GM23338 (cell line): ENCODE results near the gene TMPRSS15. TPM values are rescaled to one million over a fixed set of nuclear protein-coding genes. Genes with fewer than 3 reads are reported as not detected.

Experiments
- ATAC-seq: fragments of 200-7000 bp; cut with Tn5 transposase; 3 replicates; pipeline ENCODE4 v1.9.1; 2020
- DNase-seq: peaks from one replicate; pipeline ENCODE4 v3.0.0-alpha.2; 2015; ENCODE audit warnings: low spot score
- H2AFZ ChIP-seq: fragments of 200-600 bp; sonication (generic); 2 replicates; pipeline ENCODE4 v1.8.0; 2016; ENCODE audit warnings: antibody characterized with exemption, mild to moderate bottlenecking, moderate library complexity
- H3F3A ChIP-seq: fragments of 200-600 bp; sonication (generic); replicated peaks from 2 replicates; pipeline ENCODE4 v1.8.0; 2017; ENCODE audit warnings: antibody characterized with exemption, mixed run types, low read depth
- H3K27ac ChIP-seq: fragments of 200-600 bp; sonication (generic); 2 replicates; pipeline ENCODE4 v1.6.1; 2016; ENCODE audit warnings: low read depth
- H3K27me3 ChIP-seq: fragments of 200-600 bp; sonication (generic); 2 replicates; pipeline ENCODE4 v1.8.0; 2016; ENCODE audit warnings: mild to moderate bottlenecking, mixed run types, moderate library complexity; ENCODE audit not compliant: insufficient read depth
- H3K36me3 ChIP-seq: fragments of 200-600 bp; sonication (generic); 2 replicates; pipeline ENCODE4 v1.8.0; 2016; ENCODE audit warnings: mild to moderate bottlenecking; ENCODE audit not compliant: insufficient read depth
- H3K4me1 ChIP-seq: fragments of 200-600 bp; sonication (generic); 2 replicates; pipeline ENCODE4 v1.8.0; 2016; ENCODE audit warnings: mild to moderate bottlenecking, moderate library complexity; ENCODE audit not compliant: insufficient read depth
- H3K4me2 ChIP-seq: fragments of 200-600 bp; sonication (generic); 2 replicates; pipeline ENCODE4 v1.7.1; 2017; ENCODE audit warnings: mixed run types
- H3K4me3 ChIP-seq: fragments of 200-600 bp; sonication (generic); 2 replicates; pipeline ENCODE4 v1.6.1; 2016; ENCODE audit warnings: mixed run types
- H3K79me2 ChIP-seq: fragments of 200-600 bp; sonication (generic); replicated peaks from 2 replicates; pipeline ENCODE4 v1.8.0; 2017; ENCODE audit warnings: mild to moderate bottlenecking; ENCODE audit not compliant: insufficient read depth
- H3K9me2 ChIP-seq: fragments of 200-600 bp; sonication (generic); 2 replicates; pipeline ENCODE4 v1.8.0; 2017; ENCODE audit not compliant: insufficient read depth
- H4K20me1 ChIP-seq: fragments of 200-600 bp; sonication (generic); replicated peaks from 2 replicates; pipeline ENCODE4 v1.8.0; 2017; ENCODE audit warnings: mild to moderate bottlenecking; ENCODE audit not compliant: insufficient read depth
- H3K27ac Mint-ChIP-seq: 2 replicates; pipeline ENCODE4 v1.8.0; 2020; ENCODE audit warnings: inconsistent platforms, mild to moderate bottlenecking, moderate library complexity, mixed read lengths
- H3K27me3 Mint-ChIP-seq: 3 replicates; pipeline ENCODE4 v1.8.0; 2022; ENCODE audit warnings: low read depth, mild to moderate bottlenecking, moderate library complexity, mixed read lengths, inconsistent platforms; ENCODE audit not compliant: insufficient read depth, poor library complexity
- H3K36me3 Mint-ChIP-seq: 3 replicates; pipeline ENCODE4 v1.8.0; 2021; ENCODE audit warnings: low read depth, mild to moderate bottlenecking, inconsistent platforms, moderate library complexity, mixed read lengths
- H3K4me1 Mint-ChIP-seq: 3 replicates; pipeline ENCODE4 v1.8.0; 2020; ENCODE audit warnings: mild to moderate bottlenecking, inconsistent platforms, mixed read lengths
- H3K4me3 Mint-ChIP-seq: 3 replicates; pipeline ENCODE4 v1.8.0; 2021; ENCODE audit warnings: moderate library complexity, mild to moderate bottlenecking, inconsistent platforms, mixed read lengths
- H3K9me3 Mint-ChIP-seq: 3 replicates; pipeline ENCODE4 v1.8.0; 2020; ENCODE audit warnings: moderate library complexity, mild to moderate bottlenecking, inconsistent platforms, mixed read lengths
- CREB1 ChIP-seq: fragments of 250-450 bp; sonication (Bioruptor Pico); IDR thresholded peaks from 2 replicates; pipeline ENCODE4 v1.5.0; 2020; ENCODE audit warnings: low read depth, mild to moderate bottlenecking, moderate library complexity
- CTCF ChIP-seq, 2 experiments: fragments of 200-600 bp in 1 of 2; sonication (generic) in 1 of 2; conservative IDR thresholded peaks; 2 replicates each; pipeline versions ENCODE4 v1.5.1 to v1.6.1; 2016 to 2017; ENCODE audit warnings: antibody characterized with exemption in 2 of 2, low read depth in 2 of 2, mild to moderate bottlenecking in 2 of 2, moderate library complexity in 1 of 2
- EZH2 ChIP-seq: fragments of 200-600 bp; sonication (generic); IDR thresholded peaks from one replicate; pipeline ENCODE4 v1.8.0; 2017; ENCODE audit warnings: antibody characterized with exemption, mild to moderate bottlenecking, low read depth; ENCODE audit not compliant: unreplicated experiment
- EZH2phosphoT487 ChIP-seq: fragments of 200-600 bp; sonication (generic); IDR thresholded peaks from one replicate; pipeline ENCODE4 v1.8.1; 2018; ENCODE audit warnings: antibody characterized with exemption; ENCODE audit not compliant: unreplicated experiment
- JUNB ChIP-seq: IDR thresholded peaks from one replicate; pipeline ENCODE4 v1.6.1; 2016; ENCODE audit warnings: antibody characterized with exemption; ENCODE audit not compliant: unreplicated experiment
- NANOG ChIP-seq: IDR thresholded peaks from 2 replicates; pipeline ENCODE4 v1.6.1; 2016; ENCODE audit warnings: antibody characterized with exemption, borderline replicate concordance
- POLR2AphosphoS5 ChIP-seq: IDR thresholded peaks from 2 replicates; pipeline ENCODE4 v1.6.1; 2016; ENCODE audit warnings: antibody characterized with exemption, low read depth
- REST ChIP-seq: IDR thresholded peaks from one replicate; pipeline ENCODE4 v1.6.1; 2018; ENCODE audit warnings: antibody characterized with exemption; ENCODE audit not compliant: unreplicated experiment
- STAT1 ChIP-seq: IDR thresholded peaks from one replicate; pipeline ENCODE4 v1.6.1; 2016; ENCODE audit warnings: antibody characterized with exemption; ENCODE audit not compliant: unreplicated experiment
- ZNF114 ChIP-seq: fragments of 250-450 bp; sonication (Bioruptor Pico); IDR thresholded peaks from 2 replicates; pipeline ENCODE4 v1.5.0; 2020; ENCODE audit warnings: mild to moderate bottlenecking, moderate library complexity
- ZNF331 ChIP-seq: fragments of 250-450 bp; sonication (Bioruptor Pico); IDR thresholded peaks from 2 replicates; pipeline ENCODE4 v1.5.0; 2020; ENCODE audit warnings: low read depth, mild to moderate bottlenecking, moderate library complexity
- polyA plus RNA-seq: library from polyadenylated mRNA; unstranded; fragments of >200 nt; fragmentation: Nextera tagmentation; extraction: Ambion mirVana; gene quantifications from 2 replicates; pipeline ENCODE4 v1.2.1, GENCODE V29; 2016
- total RNA-seq: library from RNA; depleted of rRNA; stranded (reverse); fragments of >200 nt; shearing (Covaris generic); gene quantifications from 2 replicates; pipeline ENCODE4 v1.2.3, GENCODE V29; 2014
- TF ChIP-seq, protein P1 (sequence below): fragments of 250-450 bp; sonication (Bioruptor Pico); IDR thresholded peaks from 2 replicates; pipeline ENCODE4 v1.5.0; 2020; ENCODE audit warnings: mild to moderate bottlenecking, moderate library complexity
- TF ChIP-seq, protein P2 (sequence below): IDR thresholded peaks from 2 replicates; pipeline ENCODE4 v1.6.1; 2016; ENCODE audit warnings: antibody characterized with exemption

Gene TMPRSS15
- total and polyA plus RNA-seq, 2 experiments from 2014 or later, result not detected

GRCh38 chr21:18356801-18357200 lies 46.8 kb downstream of the TMPRSS15 start:
- Histone ChIP-seq H3K79me2 (no peaks in the 10 kb centered on the region), H3K4me1 (no peaks in the 10 kb centered on the region), H3K36me3 (no peaks in the 10 kb centered on the region), H3F3A (no peaks in the 10 kb centered on the region), H3K4me3 (no peak overlapping the region), H4K20me1 (no peaks in the 10 kb centered on the region), H3K27me3 (no peaks in the 10 kb centered on the region), H3K27ac (no peak overlapping the region), H2AFZ (no peak overlapping the region), H3K4me2 (no peak overlapping the region), H3K9me2 (no peaks in the 10 kb centered on the region)
- DNase-seq (no peak), ATAC-seq (no peak)
- H3K27ac Mint-ChIP-seq, result no peak overlapping the region
- H3K4me1 Mint-ChIP-seq, result no peaks in the 10 kb centered on the region
- no peaks in the 10 kb centered on the region; the same call in 2 of the 3 replicates for H3K9me3 Mint-ChIP-seq
- TF ChIP-seq POLR2AphosphoS5, result no peak
- no peak for TF ChIP-seq ZNF114 (CRISPR knock-in tag)
- TF ChIP-seq, protein P1, sequence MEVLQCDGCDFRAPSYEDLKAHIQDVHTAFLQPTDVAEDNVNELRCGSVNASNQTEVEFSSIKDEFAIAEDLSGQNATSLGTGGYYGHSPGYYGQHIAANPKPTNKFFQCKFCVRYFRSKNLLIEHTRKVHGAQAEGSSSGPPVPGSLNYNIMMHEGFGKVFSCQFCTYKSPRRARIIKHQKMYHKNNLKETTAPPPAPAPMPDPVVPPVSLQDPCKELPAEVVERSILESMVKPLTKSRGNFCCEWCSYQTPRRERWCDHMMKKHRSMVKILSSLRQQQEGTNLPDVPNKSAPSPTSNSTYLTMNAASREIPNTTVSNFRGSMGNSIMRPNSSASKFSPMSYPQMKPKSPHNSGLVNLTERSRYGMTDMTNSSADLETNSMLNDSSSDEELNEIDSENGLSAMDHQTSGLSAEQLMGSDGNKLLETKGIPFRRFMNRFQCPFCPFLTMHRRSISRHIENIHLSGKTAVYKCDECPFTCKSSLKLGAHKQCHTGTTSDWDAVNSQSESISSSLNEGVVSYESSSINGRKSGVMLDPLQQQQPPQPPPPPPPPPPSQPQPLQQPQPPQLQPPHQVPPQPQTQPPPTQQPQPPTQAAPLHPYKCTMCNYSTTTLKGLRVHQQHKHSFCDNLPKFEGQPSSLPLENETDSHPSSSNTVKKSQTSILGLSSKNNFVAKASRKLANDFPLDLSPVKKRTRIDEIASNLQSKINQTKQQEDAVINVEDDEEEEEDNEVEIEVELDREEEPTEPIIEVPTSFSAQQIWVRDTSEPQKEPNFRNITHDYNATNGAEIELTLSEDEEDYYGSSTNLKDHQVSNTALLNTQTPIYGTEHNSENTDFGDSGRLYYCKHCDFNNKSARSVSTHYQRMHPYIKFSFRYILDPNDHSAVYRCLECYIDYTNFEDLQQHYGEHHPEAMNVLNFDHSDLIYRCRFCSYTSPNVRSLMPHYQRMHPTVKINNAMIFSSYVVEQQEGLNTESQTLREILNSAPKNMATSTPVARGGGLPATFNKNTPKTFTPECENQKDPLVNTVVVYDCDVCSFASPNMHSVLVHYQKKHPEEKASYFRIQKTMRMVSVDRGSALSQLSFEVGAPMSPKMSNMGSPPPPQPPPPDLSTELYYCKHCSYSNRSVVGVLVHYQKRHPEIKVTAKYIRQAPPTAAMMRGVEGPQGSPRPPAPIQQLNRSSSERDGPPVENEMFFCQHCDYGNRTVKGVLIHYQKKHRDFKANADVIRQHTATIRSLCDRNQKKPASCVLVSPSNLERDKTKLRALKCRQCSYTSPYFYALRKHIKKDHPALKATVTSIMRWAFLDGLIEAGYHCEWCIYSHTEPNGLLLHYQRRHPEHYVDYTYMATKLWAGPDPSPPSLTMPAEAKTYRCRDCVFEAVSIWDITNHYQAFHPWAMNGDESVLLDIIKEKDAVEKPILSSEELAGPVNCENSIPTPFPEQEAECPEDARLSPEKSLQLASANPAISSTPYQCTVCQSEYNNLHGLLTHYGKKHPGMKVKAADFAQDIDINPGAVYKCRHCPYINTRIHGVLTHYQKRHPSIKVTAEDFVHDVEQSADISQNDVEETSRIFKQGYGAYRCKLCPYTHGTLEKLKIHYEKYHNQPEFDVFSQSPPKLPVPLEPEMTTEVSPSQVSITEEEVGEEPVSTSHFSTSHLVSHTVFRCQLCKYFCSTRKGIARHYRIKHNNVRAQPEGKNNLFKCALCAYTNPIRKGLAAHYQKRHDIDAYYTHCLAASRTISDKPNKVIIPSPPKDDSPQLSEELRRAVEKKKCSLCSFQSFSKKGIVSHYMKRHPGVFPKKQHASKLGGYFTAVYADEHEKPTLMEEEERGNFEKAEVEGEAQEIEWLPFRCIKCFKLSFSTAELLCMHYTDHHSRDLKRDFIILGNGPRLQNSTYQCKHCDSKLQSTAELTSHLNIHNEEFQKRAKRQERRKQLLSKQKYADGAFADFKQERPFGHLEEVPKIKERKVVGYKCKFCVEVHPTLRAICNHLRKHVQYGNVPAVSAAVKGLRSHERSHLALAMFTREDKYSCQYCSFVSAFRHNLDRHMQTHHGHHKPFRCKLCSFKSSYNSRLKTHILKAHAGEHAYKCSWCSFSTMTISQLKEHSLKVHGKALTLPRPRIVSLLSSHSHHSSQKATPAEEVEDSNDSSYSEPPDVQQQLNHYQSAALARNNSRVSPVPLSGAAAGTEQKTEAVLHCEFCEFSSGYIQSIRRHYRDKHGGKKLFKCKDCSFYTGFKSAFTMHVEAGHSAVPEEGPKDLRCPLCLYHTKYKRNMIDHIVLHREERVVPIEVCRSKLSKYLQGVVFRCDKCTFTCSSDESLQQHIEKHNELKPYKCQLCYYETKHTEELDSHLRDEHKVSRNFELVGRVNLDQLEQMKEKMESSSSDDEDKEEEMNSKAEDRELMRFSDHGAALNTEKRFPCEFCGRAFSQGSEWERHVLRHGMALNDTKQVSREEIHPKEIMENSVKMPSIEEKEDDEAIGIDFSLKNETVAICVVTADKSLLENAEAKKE, result no peak
- no peak for TF ChIP-seq STAT1
- TF ChIP-seq REST, result no peak
- TF ChIP-seq CTCF (conservative IDR thresholded peaks at IDR 0.05; ENCODE audit: low read depth in 2 of 2), result no peak
- TF ChIP-seq JUNB, result no peak
- no peak for TF ChIP-seq CREB1 (CRISPR knock-in tag)
- no peak for TF ChIP-seq ZNF331 (CRISPR knock-in tag)
- no peak for TF ChIP-seq EZH2
- no peak for TF ChIP-seq NANOG
- TF ChIP-seq, protein P2, sequence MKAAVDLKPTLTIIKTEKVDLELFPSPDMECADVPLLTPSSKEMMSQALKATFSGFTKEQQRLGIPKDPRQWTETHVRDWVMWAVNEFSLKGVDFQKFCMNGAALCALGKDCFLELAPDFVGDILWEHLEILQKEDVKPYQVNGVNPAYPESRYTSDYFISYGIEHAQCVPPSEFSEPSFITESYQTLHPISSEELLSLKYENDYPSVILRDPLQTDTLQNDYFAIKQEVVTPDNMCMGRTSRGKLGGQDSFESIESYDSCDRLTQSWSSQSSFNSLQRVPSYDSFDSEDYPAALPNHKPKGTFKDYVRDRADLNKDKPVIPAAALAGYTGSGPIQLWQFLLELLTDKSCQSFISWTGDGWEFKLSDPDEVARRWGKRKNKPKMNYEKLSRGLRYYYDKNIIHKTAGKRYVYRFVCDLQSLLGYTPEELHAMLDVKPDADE, result no peak
- TF ChIP-seq EZH2phosphoT487, result no peak
- H3K4me3 Mint-ChIP-seq, result no peak overlapping the region
- no peaks in the 10 kb centered on the region for H3K27me3 Mint-ChIP-seq
- H3K36me3 Mint-ChIP-seq, result no peaks in the 10 kb centered on the region
